ENCODE measurements around the gene HS6ST3.

DNA sequence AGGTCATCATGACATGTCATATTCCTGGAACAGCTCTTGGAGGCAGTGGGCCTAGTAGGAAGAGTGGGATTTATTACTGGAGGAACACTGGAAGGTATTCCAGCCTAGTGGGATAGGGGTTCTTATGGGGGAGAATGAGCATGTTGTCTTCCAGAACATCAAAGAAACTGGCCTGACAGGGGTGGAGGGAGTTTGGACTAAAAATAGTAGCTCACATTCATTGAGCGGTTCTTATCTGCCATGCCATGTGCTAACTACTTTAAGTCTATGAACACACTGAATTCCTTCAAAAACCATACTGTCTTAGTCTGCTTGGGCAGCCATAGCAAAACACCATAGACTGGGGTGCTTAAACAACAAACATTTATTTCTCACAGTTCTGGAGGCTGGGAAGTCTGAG lies 413.6 kb downstream of the HS6ST3 start:
- no peak for TF ChIP-seq POLR2A (IDR thresholded peaks at IDR 0.05; ENCODE audit: low read depth, low read length)
- no peak for TF ChIP-seq POLR2AphosphoS5 (IDR thresholded peaks at IDR 0.05; ENCODE audit: low read depth, low read length)

Measured in GM12892 (cell line).